ENCODE results near the gene DNAI7. TPM values are rescaled to one million over a fixed set of nuclear protein-coding genes. Genes with fewer than 3 reads are reported as not detected.

Gene DNAI7
- total and polyA plus RNA-seq, 2 of the 13 experiments (the other 11 are each of a cell fraction or from before 2014, with no cell fraction given), result 0.04 to 0.25 TPM

DNA sequence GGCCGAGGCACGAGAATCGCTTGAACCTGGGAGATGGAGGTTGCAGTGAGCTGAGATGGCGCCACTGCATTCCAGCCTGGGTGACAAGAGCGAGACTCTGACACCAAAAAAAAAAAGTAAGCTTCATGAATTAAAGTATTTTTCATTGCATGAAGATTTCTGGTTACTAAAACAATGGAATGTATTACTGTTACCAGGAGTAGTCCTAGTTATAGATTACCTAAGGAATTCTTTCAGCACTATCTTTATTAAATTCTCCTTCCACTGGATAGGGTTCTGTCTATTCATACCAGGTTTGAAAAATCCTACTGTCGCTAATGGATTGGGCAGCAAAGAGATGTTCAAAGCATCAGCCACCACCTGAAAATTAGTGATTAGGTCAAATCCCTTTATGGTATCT, 12.5 kb upstream of the DNAI7 start (continued):
- TF ChIP-seq, protein P1, sequence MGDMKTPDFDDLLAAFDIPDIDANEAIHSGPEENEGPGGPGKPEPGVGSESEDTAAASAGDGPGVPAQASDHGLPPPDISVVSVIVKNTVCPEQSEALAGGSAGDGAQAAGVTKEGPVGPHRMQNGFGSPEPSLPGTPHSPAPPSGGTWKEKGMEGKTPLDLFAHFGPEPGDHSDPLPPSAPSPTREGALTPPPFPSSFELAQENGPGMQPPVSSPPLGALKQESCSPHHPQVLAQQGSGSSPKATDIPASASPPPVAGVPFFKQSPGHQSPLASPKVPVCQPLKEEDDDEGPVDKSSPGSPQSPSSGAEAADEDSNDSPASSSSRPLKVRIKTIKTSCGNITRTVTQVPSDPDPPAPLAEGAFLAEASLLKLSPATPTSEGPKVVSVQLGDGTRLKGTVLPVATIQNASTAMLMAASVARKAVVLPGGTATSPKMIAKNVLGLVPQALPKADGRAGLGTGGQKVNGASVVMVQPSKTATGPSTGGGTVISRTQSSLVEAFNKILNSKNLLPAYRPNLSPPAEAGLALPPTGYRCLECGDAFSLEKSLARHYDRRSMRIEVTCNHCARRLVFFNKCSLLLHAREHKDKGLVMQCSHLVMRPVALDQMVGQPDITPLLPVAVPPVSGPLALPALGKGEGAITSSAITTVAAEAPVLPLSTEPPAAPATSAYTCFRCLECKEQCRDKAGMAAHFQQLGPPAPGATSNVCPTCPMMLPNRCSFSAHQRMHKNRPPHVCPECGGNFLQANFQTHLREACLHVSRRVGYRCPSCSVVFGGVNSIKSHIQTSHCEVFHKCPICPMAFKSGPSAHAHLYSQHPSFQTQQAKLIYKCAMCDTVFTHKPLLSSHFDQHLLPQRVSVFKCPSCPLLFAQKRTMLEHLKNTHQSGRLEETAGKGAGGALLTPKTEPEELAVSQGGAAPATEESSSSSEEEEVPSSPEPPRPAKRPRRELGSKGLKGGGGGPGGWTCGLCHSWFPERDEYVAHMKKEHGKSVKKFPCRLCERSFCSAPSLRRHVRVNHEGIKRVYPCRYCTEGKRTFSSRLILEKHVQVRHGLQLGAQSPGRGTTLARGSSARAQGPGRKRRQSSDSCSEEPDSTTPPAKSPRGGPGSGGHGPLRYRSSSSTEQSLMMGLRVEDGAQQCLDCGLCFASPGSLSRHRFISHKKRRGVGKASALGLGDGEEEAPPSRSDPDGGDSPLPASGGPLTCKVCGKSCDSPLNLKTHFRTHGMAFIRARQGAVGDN (CRISPR knock-in tag; IDR thresholded peaks at IDR 0.05), result no peak
- TF ChIP-seq TBX3 (IDR thresholded peaks at IDR 0.05; ENCODE audit: borderline replicate concordance), result no peak
- TF ChIP-seq SUZ12 (IDR thresholded peaks at IDR 0.05; ENCODE audit: low read depth, low read length), result no peak

DNA sequence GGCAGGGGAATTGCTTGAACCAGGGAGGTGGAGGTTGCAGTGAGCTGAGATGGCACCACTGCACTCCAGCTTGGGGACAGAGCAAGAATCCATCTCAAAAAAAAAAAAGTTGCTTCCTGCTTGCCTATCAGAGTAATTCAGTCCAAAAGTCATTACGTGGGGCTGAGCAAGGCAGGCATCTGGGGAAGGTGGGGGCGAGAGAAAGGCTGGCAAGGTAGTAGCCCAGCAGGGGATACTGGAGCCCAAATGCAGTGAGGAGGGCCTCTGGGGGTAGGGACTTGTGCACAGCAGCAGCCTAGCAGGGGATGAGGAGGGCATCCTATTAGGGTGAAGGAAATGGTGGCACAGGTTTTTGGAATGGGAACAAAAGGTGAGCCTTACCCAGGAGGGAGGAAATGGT, 7.2 kb upstream of the DNAI7 start:
- H3K36me3 ChIP-seq (replicated peaks in 1 of 2; ENCODE audit: control insufficient read depth in 1 of 2, insufficient read depth in 2 of 2, low read length in 2 of 2), result no peaks in the 10 kb centered on the region
- H3K4me1 ChIP-seq (ENCODE audit: insufficient read depth, low read length), result no peaks in the 10 kb centered on the region
- FAIRE-seq (no peak), ATAC-seq (no peak; the same call in 2 of the 3 replicates), DNase-seq (ENCODE audit: low spot score) (no peak)
- H2AFZ ChIP-seq (ENCODE audit: low read length), result no peak overlapping the region
- TF ChIP-seq ZNF34 (CRISPR knock-in tag; IDR thresholded peaks at IDR 0.05; ENCODE audit: borderline replicate concordance), result no peak
- no peak for TF ChIP-seq AHR (CRISPR knock-in tag; IDR thresholded peaks at IDR 0.05)
- TF ChIP-seq ZNF343 (CRISPR knock-in tag; IDR thresholded peaks at IDR 0.05), result no peak
- TF ChIP-seq ZNF790 (CRISPR knock-in tag; IDR thresholded peaks at IDR 0.05; ENCODE audit: borderline replicate concordance), result no peak
- POLR2A ChIA-PET, result no interaction called here
- 91% methylated on average over 2 of the region's 2 CpGs for WGBS (ENCODE audit: low lambda C conversion rate)
- no peaks in the 10 kb centered on the region for H3K27me3 ChIP-seq (ENCODE audit: control insufficient read depth in 1 of 2, insufficient read depth in 2 of 2, low read length in 2 of 2)
- H3K4me2 ChIP-seq (ENCODE audit: low read depth, low read length), result no peak overlapping the region
- CTCF ChIA-PET (ENCODE audit: low intra/inter-chr PET ratio, low total read pairs), result no interaction called here
- H4K20me1 ChIP-seq (ENCODE audit: insufficient read depth, low read length), result no peaks in the 10 kb centered on the region
- H3K9ac ChIP-seq (ENCODE audit: insufficient read depth, low read depth, low read length), result no peak overlapping the region
- no peak overlapping the region for H3K4me3 ChIP-seq (replicated peaks in 1 of 3; ENCODE audit: insufficient read depth in 1 of 3, low read depth in 2 of 3, low read length in 3 of 3)
- no peaks in the 10 kb centered on the region for H3K9me3 ChIP-seq (ENCODE audit: low read length)
- no TSS peak for BruUV-seq (replicated peaks)
- no peak overlapping the region for H3K27ac ChIP-seq (ENCODE audit: extremely low read length, insufficient read depth, low read length)
- H3K79me2 ChIP-seq (ENCODE audit: insufficient read depth, low read length), result no peaks in the 10 kb centered on the region
- intact Hi-C loops (cut with micrococcal nuclease; ENCODE audit: unreplicated experiment), result no loop called here
- in situ Hi-C loops (cut with HindIII; ENCODE audit: extremely low pct_ligation_motif_present, low pct_unique_long_range_greater_than_20kb), result no loop called here
